ENCODE measurements around the gene PSMB5.
"Not testable (repeated sequence)": the region's sequence is repeated elsewhere in the genome, so short reads cannot be mapped to it uniquely, and the experiment has no call there.

PSMB5 gene

GRCh38 chr14:23043145-23043544 is 8.4 kb upstream of the PSMB5 start:
- no peak for DNase-seq

GRCh38 chr14:23042162-23042965 is 7.7 kb upstream of the PSMB5 start, which contains the start of gene PSMB11:
TSS of gene PSMB11 (plus strand) at chr14:23042212. CDS start at chr14:23042226, 14 bp downstream.
- DNase-seq, result no peak

- no peak for DNase-seq
Measured at GRCh38 chr14:23041729-23042128, 7.0 kb upstream of the PSMB5 start.

GRCh38 chr14:23040100-23040499 is 5.4 kb upstream of the PSMB5 start:
- no peak for DNase-seq

GRCh38 chr14:23035303-23036144 is 824 bp upstream of the PSMB5 start:
- no peak for DNase-seq

- DNase-seq, result no peak
Measured at GRCh38 chr14:23033801-23034497, 751 bp downstream of the PSMB5 start.

- no peak for DNase-seq
Measured at GRCh38 chr14:23033251-23033727, 1.4 kb downstream of the PSMB5 start.

- no peak for DNase-seq
Measured at GRCh38 chr14:23030936-23031335, 3.8 kb downstream of the PSMB5 start.

GRCh38 chr14:23028799-23029198 is 5.9 kb downstream of the PSMB5 start:
- DNase-seq, result no peak

GRCh38 chr14:23025151-23025814 is 9.4 kb downstream of the PSMB5 start:
- DNase-seq, result no peak

GRCh38 chr14:23024612-23025075 is 10.1 kb downstream of the PSMB5 start:
- DNase-seq, result no peak

- no peak for DNase-seq
Measured at GRCh38 chr14:23023795-23024152, 10.9 kb downstream of the PSMB5 start.

- no peak for DNase-seq
Measured at GRCh38 chr14:23023022-23023794, 11.5 kb downstream of the PSMB5 start.

GRCh38 chr14:23021889-23022442 is 12.7 kb downstream of the PSMB5 start:
- no peak for DNase-seq

- DNase-seq, result no peak
Measured at GRCh38 chr14:23021434-23021833, 13.3 kb downstream of the PSMB5 start.

- DNase-seq, result no peak
Measured at GRCh38 chr14:23020143-23021128, 14.3 kb downstream of the PSMB5 start.

GRCh38 chr14:23018107-23018506 is 16.6 kb downstream of the PSMB5 start:
- no peak for DNase-seq

GRCh38 chr14:23017091-23017490 is 17.6 kb downstream of the PSMB5 start:
- DNase-seq, result no peak

- no peak for DNase-seq
Measured at GRCh38 chr14:23015618-23016017, 19.1 kb downstream of the PSMB5 start.

- not testable (repeated sequence) for DNase-seq
Measured at GRCh38 chr14:23013749-23014054, 21.0 kb downstream of the PSMB5 start.
